Peyer's patch (tissue), 4 donors: ENCODE measurements around the gene TBC1D22B.

Experiments used
- CTCF ChIP-seq, 6 experiments: fragments of 450-650 bp in 4 of 6; fragments of 200-600 bp in 2 of 6; sonication (generic) in 1 of 6; IDR thresholded peaks; one replicate each; pipeline ENCODE4 v1.5.1; 2017 to 2019; ENCODE audit warnings: antibody characterized with exemption in 6 of 6, mild to moderate bottlenecking in 3 of 6, moderate library complexity in 1 of 6
- POLR2A ChIP-seq, 2 donors: fragments of 450-650 bp; IDR thresholded peaks; one replicate each; pipeline ENCODE4 v1.5.1; 2017; ENCODE audit warnings: antibody characterized with exemption in 2 of 2, mild to moderate bottlenecking in 2 of 2, moderate library complexity in 2 of 2

DNA sequence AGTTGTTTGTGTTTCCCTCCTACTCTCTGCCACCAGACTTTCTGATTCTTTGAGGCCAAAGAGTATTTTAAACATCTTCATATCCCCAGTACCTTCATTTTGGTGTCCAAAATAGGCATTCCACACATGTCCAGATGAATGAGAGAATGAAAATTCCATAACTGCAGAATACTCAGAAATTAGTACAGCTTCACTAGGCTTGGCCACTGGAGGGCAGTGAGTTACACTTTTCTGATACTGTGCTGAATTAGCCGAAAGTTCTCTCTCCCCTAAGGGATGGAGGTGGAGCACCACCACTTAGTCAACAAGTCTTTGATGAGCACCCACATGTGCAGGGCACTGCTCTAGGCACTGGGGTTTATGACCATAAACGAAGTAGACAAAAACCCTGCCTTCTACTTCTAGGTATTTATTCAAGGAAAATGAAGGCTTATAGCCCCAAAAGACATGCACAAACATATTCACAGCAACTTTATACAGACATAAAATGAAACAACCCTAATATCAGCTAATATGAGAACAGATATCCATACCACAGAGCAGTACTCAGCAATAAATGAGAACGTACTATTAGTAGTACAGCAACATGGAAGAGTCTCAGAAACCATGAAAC lies 46.4 kb downstream of the TBC1D22B start:
- TF ChIP-seq CTCF (IDR thresholded peaks at IDR 0.05) (peak in 4 of 6 experiments; percentile 18 to 42 (median 38)), POLR2A (IDR thresholded peaks at IDR 0.05) (no peak)
